ENCODE measurements around the gene OXLD1. TPM values are rescaled to one million over a fixed set of nuclear protein-coding genes. Genes with fewer than 3 reads are reported as not detected.

The OXLD1 gene
- total and polyA plus RNA-seq, 10 of the 15 experiments (the other 5 are each of a cell fraction or from before 2014, with no cell fraction given) = 4.6 to 89.5 (median 39.8) TPM

GRCh38 chr17:81706757-81707624, 40.6 kb upstream of the OXLD1 start:
- ChIA-PET SMC1A (ENCODE audit: uncharacterized antibody, unreplicated experiment) (no interaction called here), CTCF (no interaction called here), POLR2A (interaction anchor here (0.6 kb wide), 1 partner anchor 16 kb away, joined by 7 read pairs; no protein-coding TSS in a partner anchor), RAD21 (ENCODE audit: unreplicated experiment) (no interaction called here)
- H3K36me3 ChIP-seq (ENCODE audit: control insufficient read depth in 2 of 2, insufficient read depth in 2 of 2, low read length in 1 of 2) = peaks cover 9 to 23% of the 10 kb centered on the region in 2 experiments
- TF ChIP-seq POLR2A (IDR thresholded peaks at IDR 0.05; ENCODE audit: low read depth, low read length) = peak; percentile 54; the same call in 1 of the 2 replicates
- TF ChIP-seq CBX3 (IDR thresholded peaks at IDR 0.05; ENCODE audit: borderline replicate concordance, low read depth) = no peak
- TF ChIP-seq CTCF (IDR thresholded peaks at IDR 0.05 in 2 of 3, conservative IDR thresholded peaks at IDR 0.05 in 1 of 3; ENCODE audit: control insufficient read depth in 2 of 3, extremely low read depth in 1 of 3, insufficient read depth in 1 of 3, low read depth in 3 of 3, low read length in 3 of 3) = 0 out of 6 replicates have a peak, but pooled peaks of 2 of the 3 experiments have one; percentile 3 to 7
- TF ChIP-seq ZBTB33 (IDR thresholded peaks at IDR 0.05) = peak; percentile 23; the same call in 1 of the 2 replicates
- TF ChIP-seq YBX1 (IDR thresholded peaks at IDR 0.05) = no peak
- no peaks in the 10 kb centered on the region for H3K27me3 ChIP-seq (replicated peaks in 1 of 2; ENCODE audit: control insufficient read depth in 2 of 2, insufficient read depth in 2 of 2, low read length in 1 of 2)
- no peak for FAIRE-seq
- in situ Hi-C loops (cut with MboI) (no loop called here), intact Hi-C loops (cut with micrococcal nuclease; ENCODE audit: unreplicated experiment) (no loop called here)
- H2AFZ ChIP-seq (ENCODE audit: control insufficient read depth, low read depth, low read length) = no peak overlapping the region
- H4K20me1 ChIP-seq (ENCODE audit: control insufficient read depth, insufficient read depth) = 0 out of 2 replicates have a peak, but pooled peaks cover under 1% of the 10 kb centered on the region
- peaks cover 14% of the 10 kb centered on the region for H3K4me1 ChIP-seq (ENCODE audit: control insufficient read depth, insufficient read depth, low read length)
- no peak for DNase-seq (ENCODE audit: low read depth, low spot score)
- peaks cover 38% of the 10 kb centered on the region for H3K79me2 ChIP-seq (ENCODE audit: control insufficient read depth, insufficient read depth, low read length)
- H3K27ac ChIP-seq (ENCODE audit: control insufficient read depth, insufficient read depth) = no peak overlapping the region
- no peaks in the 10 kb centered on the region for H3K9me3 ChIP-seq (replicated peaks; ENCODE audit: control insufficient read depth, insufficient read depth, low read length)
- no peak for ATAC-seq
- WGBS (ENCODE audit: insufficient coverage, insufficient replicate concordance, low lambda C conversion rate, missing lambda C conversion rate) = 96% methylated on average over 42 of the region's 54 CpGs
- H3K4me3 ChIP-seq = no peak overlapping the region
- BruUV-seq (replicated peaks) = TSS peak; percentile 41
- no peak overlapping the region for H3K4me2 ChIP-seq (ENCODE audit: control insufficient read depth, insufficient read depth)
- no peak overlapping the region for H3K9ac ChIP-seq (ENCODE audit: control insufficient read depth, insufficient read depth, low read length)

Data from GM12878 (cell line).